ENCODE results near the gene MT1A.

DNA sequence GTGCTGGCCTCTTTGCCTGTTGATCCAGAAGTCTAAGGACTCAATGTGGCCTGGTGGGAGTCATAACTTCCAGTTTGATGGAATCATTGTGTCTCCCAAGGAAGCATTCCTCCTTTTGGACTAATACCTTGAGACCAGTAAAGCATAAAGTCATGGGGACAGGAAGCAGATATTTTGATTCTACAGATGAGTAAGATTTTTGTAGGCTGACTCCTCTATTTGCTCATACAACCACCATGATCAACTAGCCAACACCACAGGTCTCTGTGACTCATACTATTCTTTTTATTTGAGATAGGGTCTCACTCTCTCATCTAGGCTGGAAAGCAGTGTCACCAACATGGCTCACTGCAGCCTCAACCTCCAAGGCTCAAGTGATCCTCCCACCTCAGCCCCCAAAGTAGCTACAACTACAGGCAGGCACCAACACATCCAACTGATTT, 23.9 kb upstream of the MT1A start:
- TF ChIP-seq, protein P1, sequence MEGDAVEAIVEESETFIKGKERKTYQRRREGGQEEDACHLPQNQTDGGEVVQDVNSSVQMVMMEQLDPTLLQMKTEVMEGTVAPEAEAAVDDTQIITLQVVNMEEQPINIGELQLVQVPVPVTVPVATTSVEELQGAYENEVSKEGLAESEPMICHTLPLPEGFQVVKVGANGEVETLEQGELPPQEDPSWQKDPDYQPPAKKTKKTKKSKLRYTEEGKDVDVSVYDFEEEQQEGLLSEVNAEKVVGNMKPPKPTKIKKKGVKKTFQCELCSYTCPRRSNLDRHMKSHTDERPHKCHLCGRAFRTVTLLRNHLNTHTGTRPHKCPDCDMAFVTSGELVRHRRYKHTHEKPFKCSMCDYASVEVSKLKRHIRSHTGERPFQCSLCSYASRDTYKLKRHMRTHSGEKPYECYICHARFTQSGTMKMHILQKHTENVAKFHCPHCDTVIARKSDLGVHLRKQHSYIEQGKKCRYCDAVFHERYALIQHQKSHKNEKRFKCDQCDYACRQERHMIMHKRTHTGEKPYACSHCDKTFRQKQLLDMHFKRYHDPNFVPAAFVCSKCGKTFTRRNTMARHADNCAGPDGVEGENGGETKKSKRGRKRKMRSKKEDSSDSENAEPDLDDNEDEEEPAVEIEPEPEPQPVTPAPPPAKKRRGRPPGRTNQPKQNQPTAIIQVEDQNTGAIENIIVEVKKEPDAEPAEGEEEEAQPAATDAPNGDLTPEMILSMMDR (IDR thresholded peaks at IDR 0.05), result no peak
- no peak for TF ChIP-seq POLR2A (IDR thresholded peaks at IDR 0.05)

Measured in thyroid gland (tissue), 4 donors.